Stimulated activated effector memory CD8-positive, alpha-beta T cell treated with anti-CD3 and anti-CD28 coated beads, Interleukin-12 subunit alpha, Interleukin-12 subunit beta, amount 100 ng/mL, for 72 hours (primary cell): ENCODE data around the gene SPATA25.
"Not testable (repeated sequence)": the region's sequence is repeated elsewhere in the genome, so short reads cannot be mapped to it uniquely, and the experiment has no call there.

Experiments
- ATAC-seq: fragments of 150-1000 bp; cut with Tn5 transposase; 2 replicates; pipeline ENCODE4 v1.10.0; 2021
- DNase-seq, 2 donors: peaks; one replicate each; pipeline ENCODE4 v3.0.0; 2021 to 2022; ENCODE audit warnings: low spot score in 2 of 2
- H3K27ac Mint-ChIP-seq: one replicate; pipeline ENCODE4 v1.8.0; 2022; ENCODE audit warnings: mild to moderate bottlenecking, mixed read lengths
- H3K36me3 Mint-ChIP-seq: one replicate; pipeline ENCODE4 v1.8.0; 2022; ENCODE audit warnings: mild to moderate bottlenecking, mixed read lengths
- H3K4me1 Mint-ChIP-seq: one replicate; pipeline ENCODE4 v1.8.0; 2022; ENCODE audit warnings: mixed read lengths
- H3K4me3 Mint-ChIP-seq: one replicate; pipeline ENCODE4 v1.8.0; 2022; ENCODE audit warnings: mild to moderate bottlenecking, mixed read lengths
- H3K9me3 Mint-ChIP-seq: one replicate; pipeline ENCODE4 v1.8.0; 2022; ENCODE audit warnings: mixed read lengths

SPATA25 gene

GRCh38 chr20:45890077-45890984, 2.9 kb upstream of the SPATA25 start:
- peaks cover 48% of the 10 kb centered on the region for H3K36me3 Mint-ChIP-seq
- H3K27ac Mint-ChIP-seq = peak overlapping the region; percentile 94
- H3K4me3 Mint-ChIP-seq = peak overlapping the region; percentile 89
- H3K9me3 Mint-ChIP-seq = no peaks in the 10 kb centered on the region
- ATAC-seq = peak; percentile 4
- H3K4me1 Mint-ChIP-seq = peaks cover 43% of the 10 kb centered on the region
- peak; percentile 12 to 61 for DNase-seq

GRCh38 chr20:45888681-45889080, 1.3 kb upstream of the SPATA25 start:
- Mint-ChIP-seq H3K4me1 (peaks cover 47% of the 10 kb centered on the region), H3K27ac (no peak overlapping the region), H3K9me3 (no peaks in the 10 kb centered on the region), H3K36me3 (peaks cover 31% of the 10 kb centered on the region), H3K4me3 (no peak overlapping the region)
- no peak for ATAC-seq
- no peak for DNase-seq

GRCh38 chr20:45886590-45887345, 654 bp downstream of the SPATA25 start:
- H3K4me1 Mint-ChIP-seq = peaks cover 48% of the 10 kb centered on the region
- H3K4me3 Mint-ChIP-seq = no peak overlapping the region
- H3K27ac Mint-ChIP-seq = no peak overlapping the region
- H3K36me3 Mint-ChIP-seq = peaks cover 20% of the 10 kb centered on the region
- ATAC-seq = no peak
- DNase-seq = no peak
- H3K9me3 Mint-ChIP-seq = no peaks in the 10 kb centered on the region

- peak overlapping the region; percentile 40 for H3K27ac Mint-ChIP-seq
- H3K36me3 Mint-ChIP-seq = peaks cover 20% of the 10 kb centered on the region
- ATAC-seq (no peak), DNase-seq (no peak)
- no peak overlapping the region for H3K4me3 Mint-ChIP-seq
- H3K4me1 Mint-ChIP-seq = peaks cover 44% of the 10 kb centered on the region
- H3K9me3 Mint-ChIP-seq = no peaks in the 10 kb centered on the region
These were observed 4.3 kb downstream of the SPATA25 start for GRCh38 chr20:45883100-45883469.

GRCh38 chr20:45882469-45883099, 4.8 kb downstream of the SPATA25 start:
- H3K9me3 Mint-ChIP-seq = no peaks in the 10 kb centered on the region
- H3K36me3 Mint-ChIP-seq = peaks cover 17% of the 10 kb centered on the region
- H3K4me1 Mint-ChIP-seq = peaks cover 44% of the 10 kb centered on the region
- peak overlapping the region; percentile 80 for H3K4me3 Mint-ChIP-seq
- ATAC-seq (no peak), DNase-seq (no peak)
- no peak overlapping the region for H3K27ac Mint-ChIP-seq

- ATAC-seq = peak; percentile 97
- DNase-seq = peak; percentile 97 to 100
- peak within 1 kb of the TSS; percentile 80 for H3K4me3 Mint-ChIP-seq
- H3K4me1 Mint-ChIP-seq = peaks cover 44% of the 10 kb centered on the region
- H3K27ac Mint-ChIP-seq = peak within 1 kb of the TSS; percentile 90
- H3K36me3 Mint-ChIP-seq = peaks cover 14% of the 10 kb centered on the region
- H3K9me3 Mint-ChIP-seq = no peaks in the 10 kb centered on the region
These were observed 6.2 kb downstream of the SPATA25 start, which contains the start of gene ZSWIM1 for GRCh38 chr20:45880988-45881788. Gene ZSWIM1 (plus strand): TSS chr20:45881227. CDS start chr20:45882593, 1,366 bp downstream.

GRCh38 chr20:45878076-45878761, 9.2 kb downstream of the SPATA25 start:
- Mint-ChIP-seq H3K27ac (no peak overlapping the region), H3K9me3 (no peaks in the 10 kb centered on the region), H3K4me1 (peaks cover 27% of the 10 kb centered on the region), H3K4me3 (no peak overlapping the region), H3K36me3 (peaks cover 9% of the 10 kb centered on the region)
- ATAC-seq = no peak
- DNase-seq = no peak

DNA sequence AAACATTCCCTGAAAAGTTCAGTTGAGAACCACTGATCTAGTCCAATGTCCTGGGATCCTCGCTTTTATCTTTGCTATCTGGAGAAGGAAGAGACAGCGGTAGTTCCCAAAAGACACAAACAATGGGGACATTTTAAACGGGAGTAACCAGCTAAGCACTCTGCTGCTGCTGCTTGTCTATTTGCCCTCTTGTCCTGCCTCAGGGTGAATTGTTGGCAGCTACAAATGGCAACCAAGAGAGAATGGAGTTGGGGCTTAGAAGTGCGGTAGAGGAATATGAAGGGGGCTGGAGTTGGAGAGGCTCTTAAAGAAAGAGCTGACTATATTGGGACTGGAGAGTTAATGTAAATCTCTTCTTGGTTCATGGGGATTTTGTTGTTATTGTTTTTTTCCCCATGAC, 12.8 kb downstream of the SPATA25 start:
- DNase-seq (no peak), ATAC-seq (no peak)
- H3K36me3 Mint-ChIP-seq = no peaks in the 10 kb centered on the region
- H3K9me3 Mint-ChIP-seq = no peaks in the 10 kb centered on the region
- H3K27ac Mint-ChIP-seq = no peak overlapping the region
- H3K4me1 Mint-ChIP-seq = no peaks in the 10 kb centered on the region
- H3K4me3 Mint-ChIP-seq = no peak overlapping the region

- not testable (repeated sequence) for H3K27ac Mint-ChIP-seq, DNase-seq, H3K4me1 Mint-ChIP-seq, H3K9me3 Mint-ChIP-seq, ATAC-seq, H3K4me3 Mint-ChIP-seq, H3K36me3 Mint-ChIP-seq
These were observed 13.3 kb downstream of the SPATA25 start for GRCh38 chr20:45874104-45874481.

GRCh38 chr20:45873409-45874103, 13.9 kb downstream of the SPATA25 start:
- Mint-ChIP-seq H3K4me1 (no peaks in the 10 kb centered on the region), H3K4me3 (no peak overlapping the region), H3K27ac (no peak overlapping the region), H3K9me3 (no peaks in the 10 kb centered on the region), H3K36me3 (no peaks in the 10 kb centered on the region)
- ATAC-seq (no peak), DNase-seq (no peak)

DNA sequence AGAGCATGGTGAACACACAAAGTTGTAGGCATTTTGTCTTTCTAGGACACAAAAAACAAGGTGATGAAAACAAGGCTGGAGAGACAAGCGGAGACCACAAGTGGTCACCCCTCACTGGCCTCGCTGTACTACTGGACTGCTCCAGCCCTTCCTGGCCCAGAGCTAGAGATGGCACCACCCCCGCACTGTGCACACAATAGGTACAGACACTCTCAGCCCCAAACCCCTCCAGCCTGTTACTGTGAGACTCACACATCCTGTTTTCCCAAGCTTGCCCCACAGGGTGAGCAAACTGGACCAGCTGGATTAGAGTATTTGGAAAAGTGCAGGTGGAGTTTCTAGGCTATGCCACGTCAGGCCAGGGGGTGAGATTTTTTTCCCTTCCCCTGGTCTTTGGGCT, 14.8 kb downstream of the SPATA25 start:
- H3K9me3 Mint-ChIP-seq = no peaks in the 10 kb centered on the region
- ATAC-seq (no peak), DNase-seq (no peak)
- no peaks in the 10 kb centered on the region for H3K36me3 Mint-ChIP-seq
- no peaks in the 10 kb centered on the region for H3K4me1 Mint-ChIP-seq
- no peak overlapping the region for H3K27ac Mint-ChIP-seq
- H3K4me3 Mint-ChIP-seq = no peak overlapping the region

DNA sequence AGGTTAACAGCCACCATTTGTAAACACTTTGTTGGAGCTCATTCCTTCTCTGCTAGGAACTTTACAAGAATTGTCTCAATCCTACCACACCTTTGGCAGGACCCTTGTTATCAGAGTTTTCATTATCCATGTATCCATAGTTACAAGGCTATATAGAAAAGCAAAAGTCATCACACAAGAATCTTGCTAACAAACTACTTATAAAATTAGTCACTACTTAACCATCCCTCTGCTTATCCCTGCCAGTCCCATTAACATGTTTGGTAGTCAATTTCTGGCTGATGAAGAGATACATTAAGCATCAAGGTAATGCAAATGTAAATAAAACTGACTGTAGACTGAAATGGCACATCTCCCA, 19.6 kb downstream of the SPATA25 start:
- no peaks in the 10 kb centered on the region for H3K36me3 Mint-ChIP-seq
- no peaks in the 10 kb centered on the region for H3K9me3 Mint-ChIP-seq
- ATAC-seq = no peak
- H3K4me3 Mint-ChIP-seq = no peak overlapping the region
- no peak for DNase-seq
- no peak overlapping the region for H3K27ac Mint-ChIP-seq
- H3K4me1 Mint-ChIP-seq = no peaks in the 10 kb centered on the region

DNA sequence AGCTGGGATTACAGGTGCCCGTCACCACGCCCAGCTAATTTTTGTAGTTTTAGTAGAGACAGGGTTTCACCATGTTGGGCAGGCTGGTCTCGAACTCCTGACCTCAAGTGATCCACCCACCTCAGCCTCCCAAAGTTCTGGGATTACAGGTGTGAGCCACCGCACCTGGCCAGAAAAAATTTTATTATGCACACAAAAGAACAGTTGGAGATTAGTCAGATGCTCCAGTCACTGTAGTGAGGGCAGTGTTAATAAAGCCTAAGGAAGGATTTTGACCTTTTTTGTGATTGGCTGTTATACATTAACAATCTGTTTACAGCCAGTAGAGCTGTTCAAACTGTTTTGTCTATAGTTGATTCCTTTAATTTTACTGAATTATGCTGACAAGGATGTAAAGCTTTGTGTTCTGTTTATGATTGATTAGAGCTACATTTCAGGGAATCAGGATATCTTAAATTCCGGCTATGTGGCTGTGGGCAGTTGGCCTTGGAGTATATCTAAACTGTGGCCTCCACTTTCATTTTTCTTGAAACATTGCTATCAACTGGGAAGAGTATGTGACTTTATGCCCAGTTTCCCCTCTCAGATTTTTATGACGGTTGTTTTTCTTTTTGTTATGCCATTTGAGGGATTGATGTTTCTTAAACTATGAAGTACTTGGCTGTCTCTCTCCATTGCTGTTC, 20.1 kb downstream of the SPATA25 start:
- H3K4me3 Mint-ChIP-seq = no peak overlapping the region
- H3K36me3 Mint-ChIP-seq = no peaks in the 10 kb centered on the region
- no peak for ATAC-seq
- DNase-seq = no peak
- no peaks in the 10 kb centered on the region for H3K9me3 Mint-ChIP-seq
- H3K27ac Mint-ChIP-seq = no peak overlapping the region
- no peaks in the 10 kb centered on the region for H3K4me1 Mint-ChIP-seq
